NCI-H345 (cell line): Measurements from ENCODE around the gene CAMK1D.

ENCODE experiments used
- DNase-seq: peaks from one replicate; lab custom pipeline; 2025; lab: John Stamatoyannopoulos, UW

CAMK1D gene

DNA sequence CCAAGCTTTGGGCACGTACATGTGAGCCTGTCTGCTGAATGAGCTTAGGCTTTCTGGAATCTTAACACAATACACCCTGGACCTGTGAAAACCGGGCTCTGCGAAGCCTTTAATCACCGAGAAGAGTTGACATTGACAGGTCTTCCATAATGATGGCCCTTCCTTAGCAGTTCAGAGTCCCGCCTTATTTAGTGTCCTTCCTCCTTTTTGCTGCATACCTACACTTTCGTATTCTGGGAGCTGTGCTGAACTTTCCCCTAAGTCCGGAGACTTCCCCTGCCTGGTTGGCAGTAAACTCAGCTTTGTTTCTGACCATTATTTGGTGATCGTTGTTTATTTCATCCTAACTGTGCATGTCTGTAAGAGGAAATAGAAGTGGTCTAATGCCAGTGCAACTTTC is 212.0 kb downstream of the CAMK1D start:
- no peak for DNase-seq

DNA sequence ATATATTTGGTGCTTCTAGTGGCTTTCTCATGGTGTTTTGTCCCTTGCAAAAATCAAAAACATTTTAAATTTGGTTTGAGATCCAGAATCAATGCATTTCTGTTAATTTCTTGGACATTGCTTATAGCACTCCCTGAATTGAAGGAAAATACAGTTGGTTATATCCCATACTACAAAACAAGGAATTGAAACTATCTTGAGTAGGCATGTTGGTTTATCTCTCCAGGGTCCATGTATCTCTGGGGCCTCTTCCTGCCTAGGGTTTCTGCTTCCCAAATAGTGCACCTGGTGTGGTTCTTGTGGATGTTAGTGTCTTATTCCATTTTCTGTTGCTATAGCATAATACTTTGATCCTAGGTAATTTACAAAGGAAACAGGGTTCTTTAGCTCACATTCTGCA is 212.4 kb downstream of the CAMK1D start:
- DNase-seq, result no peak

DNA sequence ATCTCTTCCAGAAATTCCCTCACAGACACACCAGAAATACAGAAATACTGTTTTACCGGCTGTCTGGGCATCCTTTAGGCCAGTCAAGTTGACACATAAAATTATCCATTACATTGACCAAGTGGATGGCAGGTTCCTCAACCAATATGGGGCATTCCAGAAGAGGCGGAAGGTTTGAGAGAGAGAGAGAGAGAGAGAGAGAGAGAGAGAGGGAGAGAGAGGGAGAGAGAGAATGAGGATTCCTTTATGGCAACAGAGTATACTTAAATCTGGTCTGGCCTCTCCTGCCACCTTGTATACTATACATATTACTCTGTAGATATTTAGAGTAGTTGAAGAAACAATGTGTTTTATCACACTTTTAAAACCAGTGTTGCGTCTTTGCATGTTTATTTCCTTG is 214.1 kb downstream of the CAMK1D start:
- no peak for DNase-seq

DNA sequence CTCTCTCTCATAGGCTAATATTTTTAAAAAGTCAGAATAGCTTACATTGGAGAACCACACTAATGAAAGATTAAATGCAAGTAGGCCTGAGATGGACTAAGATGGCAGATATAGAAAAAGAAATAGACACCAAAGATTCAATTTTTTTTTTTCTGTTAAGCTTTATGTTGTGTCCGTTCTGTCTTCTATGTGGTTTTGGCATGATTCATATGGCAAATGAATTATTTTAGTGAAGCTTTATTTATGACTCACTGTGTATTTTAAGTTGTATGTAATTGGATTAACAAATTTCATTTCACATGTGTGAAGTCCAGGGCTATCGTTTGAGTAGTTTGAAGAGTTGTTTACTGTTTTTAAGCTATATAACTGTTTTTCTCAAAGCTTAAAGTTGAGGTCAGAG is 214.8 kb downstream of the CAMK1D start:
- DNase-seq, result no peak

DNA sequence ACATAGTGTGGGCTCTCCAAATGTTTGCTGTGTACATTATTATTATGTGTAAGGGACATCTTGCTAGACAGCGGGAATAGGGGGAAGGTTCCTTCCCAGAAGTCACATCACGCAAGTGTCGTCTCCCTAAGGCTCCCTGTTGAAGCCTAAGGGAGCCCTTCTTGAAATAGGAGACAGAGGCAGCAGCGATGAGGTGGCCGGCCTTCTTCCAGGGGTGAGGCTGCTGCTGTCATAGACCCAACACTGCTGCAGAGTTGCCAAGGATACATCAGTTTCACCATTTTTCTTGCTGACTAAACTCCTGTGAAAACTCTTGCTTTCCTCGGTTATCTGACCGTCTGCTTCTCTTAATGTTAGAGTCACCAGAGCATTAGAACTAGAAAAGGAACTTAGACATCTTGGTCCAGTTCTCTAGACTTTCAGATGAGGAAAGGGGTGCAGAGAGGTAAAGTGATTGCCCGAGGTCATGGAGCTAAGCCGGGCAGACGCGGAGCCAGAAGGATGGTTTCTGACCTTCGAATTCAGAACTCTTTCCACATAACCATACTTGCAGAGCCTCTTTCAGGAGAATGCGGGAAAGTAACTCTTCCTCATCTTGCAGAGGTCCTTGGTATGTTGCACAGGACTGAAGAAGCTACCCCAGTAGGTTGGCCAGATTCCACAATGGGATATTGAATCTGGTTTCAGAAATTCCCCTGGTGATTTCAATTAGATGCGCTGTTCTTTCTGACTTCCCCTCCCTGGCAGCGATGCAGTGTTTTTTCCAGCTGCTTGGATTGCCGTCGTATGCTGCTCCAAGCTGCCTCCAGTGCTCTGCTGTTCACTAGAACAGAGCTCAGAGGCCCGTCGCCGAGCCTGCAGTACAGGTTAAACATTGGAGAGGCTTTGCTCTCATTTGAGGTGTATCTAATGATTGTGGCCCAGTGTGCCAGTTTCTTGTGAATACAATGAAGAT is 217.1 kb downstream of the CAMK1D start:
- DNase-seq, result no peak

DNA sequence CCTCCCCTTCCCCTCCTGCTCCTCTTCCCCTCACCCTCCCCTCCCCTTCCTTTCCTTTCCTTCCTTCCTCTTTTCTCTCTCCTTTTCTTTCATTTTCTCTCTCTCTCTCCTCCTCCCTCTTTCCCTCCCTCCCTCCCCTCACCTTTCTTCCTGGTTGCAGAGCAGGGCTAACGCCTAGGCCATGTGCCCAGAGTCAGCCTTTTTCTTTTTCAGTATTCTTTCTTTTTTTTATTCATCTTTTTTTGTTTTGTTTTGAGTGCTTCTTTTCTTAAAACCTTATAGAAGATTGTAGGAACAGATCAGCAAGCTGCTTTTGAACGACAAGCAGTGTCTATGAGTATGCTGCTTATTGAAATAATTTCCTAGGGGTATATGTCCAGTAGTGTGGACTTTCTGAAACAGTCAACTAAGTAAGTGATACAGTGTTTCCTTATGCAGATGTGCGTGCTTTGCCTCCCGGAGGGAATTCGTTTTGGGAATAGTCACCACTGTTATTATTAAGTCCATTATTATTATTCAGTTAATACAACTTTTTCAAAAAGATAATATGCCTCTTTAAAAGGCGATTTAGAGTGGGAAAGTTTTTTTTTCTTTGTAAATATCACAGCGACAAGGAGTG is 219.2 kb downstream of the CAMK1D start:
- no peak for DNase-seq

DNA sequence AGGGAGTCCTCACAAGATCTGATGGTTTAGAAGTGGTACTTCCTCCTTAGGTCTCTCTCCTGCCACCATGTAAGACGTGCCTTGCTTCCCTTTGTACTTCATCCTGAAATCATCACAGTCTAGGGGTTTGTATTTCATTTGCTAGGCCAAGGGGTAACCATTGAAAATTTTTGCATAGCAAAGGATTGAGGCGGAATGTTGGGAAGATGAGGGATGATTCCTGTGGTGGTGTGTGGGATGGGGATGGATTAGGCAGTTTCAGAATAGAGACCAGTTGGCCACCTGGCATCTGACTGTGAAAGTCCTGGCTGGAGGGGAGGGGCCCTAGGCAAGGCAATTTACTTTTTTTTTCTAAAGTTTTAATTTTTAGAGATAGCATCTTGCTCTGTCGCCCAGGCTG is 222.9 kb downstream of the CAMK1D start:
- no peak for DNase-seq

DNA sequence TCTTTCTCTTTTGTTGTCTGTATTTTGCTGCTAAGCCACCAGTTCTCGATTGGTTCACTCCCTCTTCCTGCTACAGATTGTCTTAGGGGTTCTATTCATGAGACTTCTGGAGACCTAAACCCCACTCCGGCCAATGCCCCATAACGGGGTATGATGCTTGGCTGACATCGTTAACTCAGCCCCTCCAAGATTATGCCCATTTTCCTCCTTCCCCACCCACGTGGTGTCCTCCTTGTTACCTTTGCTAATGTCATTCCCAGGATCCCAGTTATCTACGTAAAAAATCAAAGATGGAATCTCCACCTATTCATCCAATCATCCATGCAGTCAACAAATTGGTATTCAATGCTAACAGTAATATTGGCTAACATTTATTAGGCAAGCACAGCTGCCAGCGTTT is 228.3 kb downstream of the CAMK1D start:
- no peak for DNase-seq

DNA sequence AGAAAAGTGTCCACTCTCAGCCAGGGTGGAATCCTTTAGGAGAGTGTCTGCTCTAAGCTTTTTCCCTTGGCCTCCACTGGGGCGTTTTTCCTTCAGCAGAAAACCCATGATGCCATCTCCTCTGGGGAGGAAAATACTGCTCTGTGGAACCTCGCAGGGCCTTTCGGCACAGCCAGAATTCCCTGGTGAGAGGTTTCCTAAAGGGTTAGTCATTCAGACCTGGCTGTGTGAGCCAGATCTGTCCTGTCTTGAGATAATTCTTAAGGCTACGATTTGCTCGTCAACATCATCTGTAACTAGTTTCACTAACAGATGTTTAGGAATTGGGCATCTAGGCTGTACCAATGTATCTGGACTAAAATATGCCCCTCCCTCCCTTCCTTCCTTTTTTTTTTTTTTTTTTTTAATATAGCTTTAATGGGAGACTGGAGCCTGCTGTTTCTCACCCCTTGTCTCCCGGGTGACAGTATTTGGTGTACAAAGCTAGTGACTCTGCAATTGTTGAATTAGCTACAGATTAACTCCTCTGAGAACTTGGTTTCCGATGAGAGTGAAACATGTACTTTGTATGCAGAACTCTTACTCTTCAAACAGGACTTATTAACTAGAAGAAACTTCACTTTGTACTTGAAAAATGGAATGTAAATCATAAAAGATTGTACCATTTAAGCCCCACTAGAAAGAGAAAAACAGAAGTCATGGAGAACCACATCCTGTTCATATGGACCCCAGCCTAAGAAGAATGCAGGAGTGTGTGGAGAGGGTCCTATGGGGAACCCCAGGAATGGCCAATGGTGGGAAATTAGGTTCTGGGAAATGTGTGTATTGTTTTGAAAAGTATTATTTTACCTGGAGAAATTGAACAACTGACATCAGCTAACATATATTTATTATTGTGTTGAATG is 230.9 kb downstream of the CAMK1D start:
- DNase-seq, result no peak

DNA sequence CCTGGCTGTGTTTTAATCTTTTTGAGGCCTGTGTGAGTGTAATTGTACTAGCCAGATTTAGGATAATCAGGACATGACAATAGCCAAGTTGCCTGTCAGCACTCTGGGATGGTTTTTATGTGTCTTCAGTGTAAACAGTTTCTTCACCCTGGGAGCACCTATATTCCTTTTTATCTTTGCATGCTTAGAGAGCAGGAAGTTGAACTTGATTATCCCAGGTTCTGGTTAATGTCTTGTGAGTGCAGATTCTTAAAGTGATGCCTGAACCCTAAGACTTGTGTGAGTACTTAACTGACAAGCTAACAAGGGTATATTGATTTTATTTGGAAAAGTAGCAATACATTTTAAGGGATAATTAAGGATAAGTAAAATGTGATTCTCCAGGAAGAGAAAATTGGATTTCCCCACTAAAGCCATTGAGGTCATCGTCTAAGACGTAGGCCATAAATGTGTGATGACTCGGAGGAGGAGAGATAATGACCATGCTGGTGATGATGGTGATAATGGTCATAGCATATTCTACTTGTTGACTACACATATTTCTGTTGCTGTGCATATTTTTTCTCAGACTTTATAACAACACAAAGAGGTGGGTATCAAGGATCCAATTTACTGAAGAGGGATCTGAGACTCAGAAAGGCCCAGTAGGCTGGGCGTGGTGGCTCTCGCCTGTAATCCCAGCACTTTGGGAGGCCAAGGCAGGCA is 234.7 kb downstream of the CAMK1D start:
- DNase-seq, result no peak

DNA sequence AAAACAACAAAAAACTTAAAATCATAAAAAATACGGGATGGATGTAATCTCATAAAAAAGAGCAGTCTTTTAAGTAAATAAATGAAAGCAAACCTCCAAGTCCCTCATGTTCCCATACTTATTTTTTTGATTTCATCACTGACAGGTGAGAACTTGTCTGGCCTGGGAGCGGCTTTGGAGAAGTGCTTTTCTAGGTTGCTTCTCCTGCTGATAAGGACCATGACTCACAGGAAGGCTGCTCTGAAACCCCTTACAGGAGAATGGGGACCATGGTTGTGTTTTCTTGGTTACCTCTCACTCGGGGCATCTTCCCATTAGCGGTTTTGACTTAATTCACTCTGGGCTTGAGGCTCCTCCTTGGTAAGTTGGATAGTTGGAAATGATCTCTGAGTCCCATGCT is 237.4 kb downstream of the CAMK1D start:
- DNase-seq, result no peak

DNA sequence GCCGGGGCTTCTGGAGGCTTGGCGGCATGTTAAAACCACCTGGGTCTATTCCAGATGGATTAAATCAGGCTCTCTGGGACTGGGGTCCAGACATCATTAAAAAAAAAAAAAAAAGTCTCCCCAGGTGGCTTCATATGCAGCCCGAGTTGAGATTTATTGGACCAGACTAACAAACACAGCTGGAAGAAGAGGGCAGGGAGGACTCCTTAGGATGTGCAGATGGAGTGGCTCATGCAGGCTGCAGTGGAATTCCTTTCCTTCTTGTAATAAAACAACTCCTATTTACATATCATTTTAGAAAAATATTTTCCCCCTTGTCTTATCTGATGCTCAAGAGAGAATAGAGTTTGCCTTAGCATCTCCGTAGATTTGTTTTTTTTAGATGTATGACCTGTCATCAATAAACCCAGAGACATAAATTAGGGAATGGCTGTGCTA is 238.1 kb downstream of the CAMK1D start:
- peak; percentile 12 for DNase-seq

DNA sequence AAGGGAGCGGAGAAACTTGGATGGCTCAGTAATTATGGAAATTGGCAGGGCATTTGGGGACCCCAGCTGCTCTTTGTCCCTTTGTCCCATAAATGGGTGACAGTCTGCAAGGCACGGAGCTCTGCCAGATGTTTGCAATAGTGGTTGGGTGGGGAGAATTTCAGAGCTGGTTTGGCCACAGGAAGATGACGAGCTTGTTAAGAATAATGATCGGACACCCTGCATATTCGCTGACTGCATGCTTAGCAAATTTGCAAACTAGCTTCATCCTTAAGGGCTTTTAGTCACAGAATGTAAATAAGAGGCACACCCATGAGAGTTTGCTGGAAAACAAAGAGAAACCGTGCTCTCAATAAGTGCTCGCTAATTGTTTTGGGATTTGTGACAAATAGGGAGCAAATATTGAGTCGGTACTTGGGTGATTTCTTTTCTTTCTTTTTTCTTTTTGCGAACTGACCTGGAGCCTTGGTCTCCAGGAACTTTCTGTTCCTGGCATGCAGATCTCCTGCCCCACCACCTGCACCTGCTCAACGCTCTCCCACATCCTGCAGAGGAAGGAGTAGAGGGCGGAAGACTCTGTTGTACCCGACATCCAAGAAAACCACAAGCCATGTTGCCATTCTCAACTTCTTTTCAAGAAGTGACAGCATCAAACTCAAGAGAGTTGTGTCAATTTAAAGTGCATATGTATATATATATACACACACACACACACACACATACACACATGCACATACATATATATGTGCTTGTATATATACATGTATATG is 238.9 kb downstream of the CAMK1D start:
- peak; percentile 57 for DNase-seq

DNA sequence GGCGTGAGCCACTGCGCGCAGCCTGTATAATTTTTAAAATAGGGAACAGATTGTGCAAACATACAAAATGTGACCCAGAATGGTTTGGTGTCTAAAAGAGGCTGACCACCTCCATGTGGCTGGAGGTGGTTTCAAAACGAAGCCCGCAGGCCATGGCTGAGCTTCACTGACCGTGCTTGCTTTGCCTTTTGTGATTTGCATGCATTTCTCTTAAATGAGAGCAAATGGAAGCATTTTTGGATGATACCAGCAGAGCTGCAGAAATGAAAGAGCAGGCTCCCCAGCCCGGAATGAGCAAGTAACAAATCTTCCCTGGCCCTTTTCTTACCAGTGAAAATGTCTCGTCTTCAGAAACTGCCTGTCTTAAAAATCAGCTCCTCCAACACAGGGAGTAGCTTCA is 239.9 kb downstream of the CAMK1D start:
- no peak for DNase-seq

DNA sequence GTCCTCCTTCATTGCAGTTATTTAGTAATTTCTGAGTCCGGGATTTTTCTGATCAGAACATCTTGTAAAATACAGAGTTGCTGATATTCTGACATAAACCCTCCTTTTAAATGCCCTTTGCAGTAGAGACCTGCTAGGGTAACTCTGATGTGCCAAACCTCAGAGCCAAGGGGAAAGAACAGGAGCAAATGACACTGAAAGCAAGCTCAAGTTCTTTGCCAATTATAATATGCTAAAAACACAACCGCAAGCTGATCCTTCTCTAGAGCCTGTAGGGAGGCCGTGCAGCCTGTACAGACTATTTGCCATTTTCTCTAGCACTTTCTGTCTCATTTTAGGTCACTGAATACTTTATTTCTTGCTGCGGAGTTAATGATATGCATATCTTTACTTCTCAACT is 240.4 kb downstream of the CAMK1D start:
- DNase-seq, result no peak

DNA sequence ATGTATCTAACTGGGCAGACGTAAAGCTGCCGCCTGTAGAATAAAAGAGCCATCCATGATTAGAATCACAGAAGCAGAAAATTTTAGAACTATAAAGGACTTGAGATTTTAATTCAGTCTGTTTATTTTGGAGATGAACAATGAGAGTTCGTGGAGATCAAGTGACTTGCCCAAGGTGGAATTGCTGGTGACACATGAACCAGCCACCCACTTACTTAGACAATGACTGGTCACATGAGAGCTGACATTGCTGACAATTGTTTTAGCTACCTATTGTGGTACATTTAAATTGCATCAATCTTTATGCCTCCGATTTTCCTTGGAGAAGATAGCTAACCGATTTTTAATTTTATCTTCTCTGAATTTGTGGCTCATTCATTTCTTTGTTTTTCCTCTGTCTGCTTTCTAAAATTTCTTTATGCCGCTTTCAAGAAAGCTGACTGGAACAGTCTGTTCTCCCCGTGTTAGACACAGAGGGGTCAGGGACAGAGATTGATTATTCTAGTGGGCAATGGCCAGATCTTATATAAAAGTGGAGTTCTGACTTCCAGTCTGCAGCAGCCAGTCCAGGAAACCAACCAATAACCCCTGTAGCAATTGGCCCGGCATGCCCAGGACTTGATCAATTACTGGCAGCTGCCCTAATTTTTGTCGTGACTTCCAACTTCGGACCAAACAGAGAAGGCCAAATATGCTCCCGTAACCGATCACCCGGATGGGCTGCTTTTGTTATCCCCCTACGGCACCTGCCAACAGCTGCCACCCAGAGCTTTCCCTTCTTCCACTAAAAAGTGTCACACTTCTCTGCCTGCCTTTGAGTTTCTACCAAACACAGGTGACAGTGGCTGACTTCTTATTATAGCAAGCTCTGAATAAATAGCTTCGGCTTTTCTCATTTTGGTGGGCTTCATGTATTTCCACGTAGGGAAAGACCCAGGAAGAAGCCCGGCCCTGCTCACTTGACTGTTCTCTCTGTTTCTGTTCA is 241.6 kb downstream of the CAMK1D start:
- peak; percentile 80 for DNase-seq

DNA sequence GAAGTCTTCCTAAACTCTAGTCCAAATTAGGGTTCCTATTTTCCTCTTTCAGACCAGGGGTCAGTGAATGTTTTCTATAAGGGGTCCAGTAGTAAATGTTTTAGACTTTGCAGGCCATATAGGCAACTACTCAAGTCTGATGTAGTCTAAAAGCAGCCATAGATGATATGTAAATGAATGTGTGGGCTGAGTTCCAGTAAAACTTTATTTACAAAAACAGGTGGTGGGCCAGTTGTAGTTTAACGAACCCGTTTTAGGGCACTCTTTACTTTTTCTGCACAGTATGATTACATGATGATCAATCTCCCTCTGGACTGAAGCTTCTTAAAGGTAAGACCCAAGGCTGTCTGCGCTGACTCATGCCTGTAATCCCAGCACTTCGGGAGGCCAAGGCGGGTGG is 243.6 kb downstream of the CAMK1D start:
- no peak for DNase-seq

DNA sequence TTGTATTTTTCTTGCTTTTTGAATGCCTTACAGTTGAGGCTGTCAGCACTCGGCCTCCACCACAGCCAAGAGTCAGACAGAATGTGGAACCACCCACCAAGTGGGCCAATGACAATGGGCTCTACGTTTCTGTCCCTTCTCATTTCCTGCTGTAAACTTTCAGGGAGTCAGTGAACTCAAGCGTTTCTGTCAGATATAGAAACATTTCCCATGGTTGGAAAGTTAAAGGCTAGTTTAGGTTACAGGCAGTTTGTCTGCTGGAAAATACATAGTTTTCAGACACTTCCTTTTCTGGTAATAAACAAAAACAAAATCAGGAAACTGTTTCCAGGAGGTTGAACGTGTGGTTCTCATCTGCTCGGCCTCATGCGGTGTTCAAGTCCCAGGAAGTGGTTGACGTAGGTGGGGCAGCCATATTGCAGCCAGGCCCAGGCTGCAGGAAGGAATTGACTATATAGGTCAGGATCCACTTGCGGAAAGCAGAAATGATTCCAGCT is 245.1 kb downstream of the CAMK1D start:
- no peak for DNase-seq

DNA sequence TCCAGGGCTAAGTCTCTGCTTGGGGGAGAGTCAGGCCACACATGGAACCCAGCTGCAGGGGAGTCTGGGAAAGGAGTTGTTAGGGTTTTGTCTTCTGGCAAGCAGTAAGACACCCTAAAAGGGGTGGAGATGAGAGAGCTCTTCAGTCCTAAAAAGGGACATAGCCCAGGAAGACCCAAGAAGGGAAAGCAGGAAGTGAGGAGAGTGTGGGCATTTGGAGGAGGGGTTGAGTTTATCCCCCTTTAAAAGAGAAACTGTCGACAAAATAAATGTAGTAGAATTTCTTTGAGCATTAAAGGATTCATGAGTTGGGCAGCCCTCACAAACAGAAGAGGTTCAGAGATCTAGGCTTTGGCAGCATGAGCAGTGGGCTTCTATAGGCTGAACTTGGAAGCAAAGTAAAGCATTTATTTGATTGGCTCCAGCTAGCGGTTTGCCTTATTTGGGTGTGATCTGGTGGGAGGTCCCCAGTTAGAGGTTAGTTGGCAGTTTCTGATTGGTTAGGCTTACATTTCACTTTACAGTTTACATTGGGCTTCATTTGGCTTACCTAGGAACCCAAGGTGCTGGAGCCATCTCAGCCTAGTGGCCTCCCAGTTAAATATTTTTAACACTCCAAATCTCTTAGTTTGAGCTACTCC is 246.7 kb downstream of the CAMK1D start:
- no peak for DNase-seq
